GM19324 (cell line): Measurements from ENCODE around the gene ERGIC1.
"Not testable (repeated sequence)": the region's sequence is repeated elsewhere in the genome, so short reads cannot be mapped to it uniquely, and the experiment has no call there.

Experiments used
- ATAC-seq: cut with Tn5 transposase; IDR thresholded peaks from one replicate; pipeline ENCODE4 v1.9.1; 2021; ENCODE audit warnings: mild to moderate bottlenecking, moderate library complexity; ENCODE audit not compliant: unreplicated experiment, low FRiP score

Gene ERGIC1

DNA sequence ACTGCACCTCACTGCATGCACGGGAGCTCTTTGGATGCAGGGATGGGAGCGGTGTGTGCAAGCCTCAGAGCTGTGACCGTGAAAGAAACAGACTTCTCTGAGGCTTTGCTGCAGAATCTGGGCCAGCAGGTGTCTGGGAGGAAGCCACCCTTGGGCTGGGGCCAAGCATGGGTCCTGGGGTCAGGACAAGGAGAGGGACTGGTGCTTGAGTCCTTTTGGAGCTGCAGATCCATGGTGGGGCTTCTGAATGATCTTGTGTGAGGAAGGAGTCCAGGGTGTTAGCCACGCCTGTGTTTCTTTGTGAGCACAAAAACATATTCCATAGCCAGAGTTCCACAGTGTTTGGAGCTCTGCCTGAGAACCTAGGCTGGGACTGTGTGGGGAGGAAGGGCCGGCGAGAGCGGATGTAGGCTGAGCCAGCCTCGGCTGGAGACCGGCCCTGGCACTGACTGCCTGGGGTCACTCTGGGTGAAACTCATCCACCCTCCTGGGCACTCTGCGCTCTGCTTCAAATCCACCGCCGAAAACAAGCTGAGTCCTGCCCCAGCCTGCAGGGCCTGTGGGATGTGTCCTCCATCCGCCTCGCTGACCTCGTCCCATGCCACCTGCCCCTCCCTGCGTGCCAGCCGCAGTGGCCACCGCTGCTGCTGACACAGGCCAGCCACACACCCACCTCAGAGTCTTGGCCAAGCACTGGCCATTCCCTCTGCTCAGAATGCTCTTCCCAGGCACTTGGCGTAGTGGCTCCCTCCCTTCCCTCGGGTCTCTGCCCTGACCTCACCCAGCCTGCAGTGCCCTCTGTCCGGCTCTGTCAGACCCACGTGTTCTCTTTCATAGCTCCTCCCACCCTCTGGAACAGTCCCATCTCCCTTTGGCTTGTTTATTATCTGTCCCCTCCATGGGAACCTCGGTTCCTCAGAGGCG, 26.7 kb downstream of the ERGIC1 start:
- no peak for ATAC-seq

DNA sequence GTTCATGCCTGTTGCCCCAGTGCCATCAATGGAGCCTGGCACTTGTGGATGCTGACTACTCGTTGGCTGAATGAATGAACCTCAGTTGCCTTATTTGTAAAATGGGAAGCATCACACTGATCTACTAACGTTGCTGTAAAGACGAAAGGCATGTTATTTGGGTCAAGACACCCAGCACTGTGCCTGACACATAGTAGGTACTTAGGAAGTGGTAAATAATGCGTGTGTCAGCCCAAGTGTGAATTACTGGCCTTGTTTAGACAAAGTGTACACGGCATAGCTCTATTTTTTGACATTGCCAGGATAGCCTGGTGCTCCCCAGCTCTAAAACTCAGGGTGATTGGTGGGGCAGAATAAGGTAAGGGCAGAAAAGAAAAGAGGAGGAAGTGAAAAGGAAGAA, 27.4 kb downstream of the ERGIC1 start:
- no peak for ATAC-seq

DNA sequence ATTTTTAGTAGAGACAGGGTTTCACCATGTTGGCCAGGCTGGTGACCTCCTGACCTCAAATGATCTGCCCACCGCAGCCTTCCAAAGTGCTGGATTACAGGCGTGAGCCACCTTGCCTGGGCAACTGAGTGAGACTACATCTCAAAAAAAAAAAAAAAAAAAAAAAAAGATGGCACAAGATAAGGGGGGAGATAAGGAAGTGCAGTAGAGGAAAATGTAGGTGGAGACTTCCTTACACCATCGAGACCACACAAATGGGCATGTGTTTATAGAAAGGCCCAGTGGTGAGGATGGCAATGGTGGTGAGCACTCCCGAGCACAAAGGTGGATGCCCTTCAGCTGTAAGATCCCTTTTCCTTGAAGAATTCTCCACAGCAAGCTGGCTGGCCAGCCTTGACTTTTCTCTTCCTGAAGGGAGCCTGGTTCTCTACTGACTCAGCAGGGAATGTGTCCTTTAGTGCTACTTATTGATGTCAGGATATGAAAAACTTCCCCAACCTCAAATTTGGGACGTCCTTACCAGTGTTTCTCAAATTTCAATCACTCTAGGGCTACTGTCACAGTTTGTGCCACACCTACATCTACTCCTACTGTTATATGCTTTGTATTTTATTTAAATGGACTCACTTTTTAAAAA, 28.2 kb downstream of the ERGIC1 start:
- ATAC-seq: no peak

DNA sequence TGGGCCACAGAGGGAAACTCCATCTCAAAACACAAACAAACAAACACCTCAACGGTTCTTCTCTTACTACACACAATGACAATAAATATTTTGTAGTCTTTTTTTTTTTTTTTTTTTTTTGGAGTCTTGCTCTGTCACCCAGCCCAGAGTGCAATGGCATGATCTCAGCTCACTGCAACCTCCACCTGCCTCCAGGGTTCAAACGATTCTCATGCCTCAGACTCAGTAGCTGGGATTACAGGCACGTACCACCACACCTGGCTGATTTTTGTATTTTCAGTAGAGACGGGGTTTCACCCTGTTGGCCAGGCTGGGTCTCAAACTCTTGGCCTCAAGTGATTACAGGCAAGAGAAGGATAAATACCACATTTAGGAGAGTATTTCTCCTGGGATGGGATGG, 30.1 kb downstream of the ERGIC1 start:
- ATAC-seq: not testable (repeated sequence)

DNA sequence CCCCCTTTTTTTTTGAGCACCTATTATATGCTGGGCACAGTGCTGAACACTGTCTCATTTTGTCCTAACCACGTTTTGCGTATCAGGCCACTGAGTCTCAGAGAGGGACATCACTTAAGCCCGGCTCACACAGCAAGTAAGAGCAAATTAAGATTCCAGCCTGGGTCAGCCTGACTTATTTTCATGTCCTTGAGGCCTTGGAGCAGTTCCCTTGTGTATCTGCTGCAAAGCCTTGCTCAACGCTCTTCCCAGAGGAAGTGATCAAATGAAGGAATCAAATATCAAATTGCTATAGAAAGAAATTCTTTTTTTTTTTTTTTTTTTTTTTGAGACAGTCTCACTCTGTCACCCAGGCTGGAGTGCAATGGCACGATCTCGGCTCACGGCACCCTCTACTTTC, 30.7 kb downstream of the ERGIC1 start:
- no peak for ATAC-seq

DNA sequence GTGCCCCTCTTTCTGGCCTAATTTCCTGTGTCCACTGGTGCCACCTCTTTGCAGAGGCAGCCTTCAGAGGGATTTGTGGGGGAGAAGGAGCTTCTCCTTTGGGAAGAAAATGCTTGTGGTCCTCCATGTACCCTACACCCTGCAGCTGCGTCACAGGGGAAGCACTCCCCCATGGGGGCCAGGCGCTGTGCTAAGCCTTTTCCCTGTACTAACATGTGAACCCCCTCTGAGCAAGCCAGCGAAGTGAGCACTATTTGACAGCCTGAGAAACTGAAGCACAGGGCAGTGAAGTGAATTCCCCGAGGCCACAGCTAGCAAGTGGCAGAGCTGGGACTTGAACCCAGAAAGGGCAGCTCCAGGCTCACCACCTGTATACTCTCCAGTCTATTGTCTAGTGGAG, 32.3 kb downstream of the ERGIC1 start:
- ATAC-seq: no peak

DNA sequence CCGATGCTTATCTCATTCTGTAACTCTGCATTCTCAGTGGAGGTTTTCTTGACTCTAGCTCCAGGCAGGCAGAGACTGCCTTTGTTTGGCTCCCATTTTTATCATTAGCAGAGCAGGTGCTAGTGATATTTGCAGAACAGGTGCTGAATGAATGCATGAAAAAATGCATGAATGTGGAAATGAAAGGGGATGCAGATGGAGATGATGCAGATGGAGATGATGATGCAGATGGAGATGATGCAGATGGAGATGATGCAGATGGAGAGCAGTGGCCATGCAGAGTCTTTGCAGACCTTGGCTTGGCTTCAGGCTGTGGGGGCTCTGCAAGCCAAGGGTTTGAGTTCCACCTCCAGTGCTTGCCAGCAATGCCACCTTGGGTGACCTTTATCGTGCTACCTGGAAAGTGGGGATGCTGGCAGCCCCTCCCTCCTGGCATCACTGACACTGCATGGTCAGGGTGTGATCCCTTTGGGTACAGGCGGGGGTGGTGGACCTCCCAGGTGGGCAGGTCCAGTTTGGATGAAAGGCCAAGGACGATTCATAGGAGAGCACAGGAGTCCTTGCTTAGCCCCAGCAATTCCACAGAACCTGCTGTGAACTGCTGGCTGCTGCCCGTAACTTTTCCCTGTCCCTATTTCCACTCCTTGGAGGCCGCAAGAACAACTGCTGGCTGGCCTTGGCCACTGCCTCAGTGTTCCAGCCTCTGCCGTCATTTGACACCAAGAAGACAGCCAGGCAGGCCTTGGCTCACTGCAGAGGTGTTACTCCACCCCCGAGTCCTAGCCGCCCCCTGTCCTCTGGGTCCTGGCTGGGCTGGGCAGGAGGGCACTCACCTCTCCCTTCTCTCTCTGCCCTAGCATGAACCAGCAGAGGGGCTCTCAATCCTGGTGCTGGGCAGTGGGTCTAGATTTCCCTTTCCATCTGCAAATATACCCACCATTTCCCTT, 33.0 kb downstream of the ERGIC1 start:
- no peak for ATAC-seq

DNA sequence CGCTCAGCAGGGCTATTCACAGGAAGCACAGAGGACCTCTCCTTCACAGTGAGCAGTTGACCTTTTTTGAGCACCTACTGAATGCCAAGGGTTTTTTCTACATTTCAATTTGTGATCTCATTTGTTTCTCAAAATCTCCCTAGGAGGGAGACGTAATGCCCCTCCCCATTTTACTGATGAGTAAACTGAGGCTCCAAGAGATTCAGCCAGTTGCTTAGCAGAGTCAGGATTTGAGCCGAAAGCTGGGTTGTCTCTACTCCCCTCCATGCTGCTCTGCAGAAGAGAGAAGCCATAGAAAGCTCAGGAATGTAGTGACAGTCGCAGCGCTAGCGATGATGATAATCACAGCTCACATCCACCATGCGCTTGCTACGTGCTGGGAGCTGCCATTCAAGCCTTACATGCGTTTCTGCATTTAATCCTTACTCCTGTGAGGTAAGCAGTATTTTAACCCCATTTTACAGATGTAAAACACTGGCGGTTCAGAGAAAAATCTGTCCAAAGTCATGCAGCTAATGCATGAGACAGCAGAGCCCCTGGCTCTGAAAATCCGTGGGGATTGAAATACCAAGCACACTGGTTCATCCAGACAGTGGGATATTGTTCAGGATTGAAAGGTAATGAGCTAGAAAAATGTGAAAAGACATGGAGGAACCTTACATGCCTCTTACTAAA, 33.8 kb downstream of the ERGIC1 start:
- no peak for ATAC-seq

DNA sequence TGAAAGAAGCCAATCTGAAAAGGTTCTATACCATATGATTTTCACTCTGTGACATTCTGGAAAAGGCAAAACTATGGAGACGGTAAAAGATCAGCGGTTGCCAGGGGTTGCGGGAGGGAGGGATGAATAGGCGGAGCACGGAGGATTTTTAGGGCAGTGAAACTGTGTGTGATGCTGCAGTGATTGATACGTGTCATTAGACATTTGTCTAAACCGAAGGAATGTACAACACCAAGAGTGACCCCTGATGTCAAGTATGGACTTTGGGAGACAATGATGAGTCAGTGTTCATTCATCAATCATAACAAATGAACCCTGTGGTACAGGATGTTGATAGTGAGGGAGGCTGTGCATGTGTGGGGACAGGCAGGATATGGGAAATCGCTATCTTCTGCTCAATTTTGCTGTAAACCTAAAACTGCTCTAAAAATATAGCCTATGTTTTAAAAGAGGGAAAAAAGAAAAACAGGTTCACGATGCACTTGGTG, 34.4 kb downstream of the ERGIC1 start:
- no peak for ATAC-seq

DNA sequence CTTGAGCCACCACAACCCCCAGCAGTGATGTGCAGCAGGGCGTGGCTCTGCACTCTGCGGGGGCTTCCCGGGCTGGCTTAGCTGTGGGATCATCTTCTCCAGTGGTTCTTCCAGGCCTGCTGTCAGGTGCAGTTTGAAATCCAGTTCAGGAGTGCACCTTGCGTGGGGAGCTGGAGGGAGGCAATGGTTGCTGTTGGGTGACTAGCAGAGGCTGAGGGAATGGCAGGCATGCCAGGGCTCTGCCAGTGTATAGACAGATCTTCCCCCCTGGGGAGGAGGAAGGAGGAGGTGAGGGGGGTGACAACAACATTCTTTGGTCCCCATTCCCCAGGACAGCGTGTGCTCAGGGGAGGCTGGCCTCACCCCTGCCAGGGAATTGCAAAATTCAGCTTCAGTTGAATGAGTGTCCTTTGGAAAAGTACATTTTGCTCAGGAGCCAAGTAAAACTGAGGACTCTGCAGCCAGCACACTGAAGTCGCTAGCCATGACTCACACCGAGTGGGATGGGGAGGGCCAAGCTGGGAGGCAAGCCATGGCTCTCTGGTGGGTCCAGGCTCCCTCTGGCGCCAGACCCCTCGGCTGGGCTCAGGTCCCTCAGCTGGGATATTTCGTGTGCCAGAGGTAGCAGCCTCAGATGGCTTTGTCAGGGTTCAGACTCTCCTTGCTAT, 35.0 kb downstream of the ERGIC1 start:
- no peak for ATAC-seq

DNA sequence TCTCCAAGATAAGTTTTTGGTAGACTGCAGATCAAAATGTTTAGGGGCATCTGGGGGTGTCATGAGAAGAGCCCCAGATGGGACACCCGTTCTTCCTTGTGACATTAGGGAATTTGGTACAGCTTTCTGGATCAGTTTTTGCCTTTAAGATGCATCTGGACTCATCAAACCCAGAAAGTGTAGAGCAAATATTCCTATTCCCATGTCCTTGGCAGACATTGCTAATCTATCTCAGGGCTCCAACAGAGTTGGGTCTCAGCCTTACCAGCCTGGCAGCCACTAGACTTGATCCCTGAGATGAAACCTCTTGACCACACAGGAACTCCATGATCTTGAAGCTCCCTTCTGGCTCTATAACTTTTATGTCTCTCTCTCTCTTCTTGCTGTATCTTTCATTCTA, 35.6 kb downstream of the ERGIC1 start:
- no peak for ATAC-seq

DNA sequence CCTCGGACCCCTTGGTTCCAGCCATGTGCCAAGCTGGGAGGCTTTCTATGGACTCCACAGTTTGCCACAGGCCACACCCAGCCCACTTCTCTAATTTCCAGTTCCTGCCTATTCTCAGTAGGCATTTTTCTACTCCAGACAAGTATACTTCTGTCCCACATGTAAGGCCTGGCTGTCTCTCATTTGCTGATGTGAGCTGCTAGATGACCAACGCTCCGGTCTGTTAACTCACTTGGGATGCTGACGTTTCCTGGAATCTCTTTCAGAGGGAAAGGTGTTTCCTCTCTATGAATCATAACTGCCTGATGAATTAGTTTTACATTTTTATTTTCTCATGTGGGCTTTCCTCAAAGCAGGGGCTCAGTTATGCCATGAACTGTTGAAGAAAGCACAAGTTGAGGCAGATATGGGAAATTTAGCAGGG, 36.3 kb downstream of the ERGIC1 start:
- ATAC-seq: no peak

DNA sequence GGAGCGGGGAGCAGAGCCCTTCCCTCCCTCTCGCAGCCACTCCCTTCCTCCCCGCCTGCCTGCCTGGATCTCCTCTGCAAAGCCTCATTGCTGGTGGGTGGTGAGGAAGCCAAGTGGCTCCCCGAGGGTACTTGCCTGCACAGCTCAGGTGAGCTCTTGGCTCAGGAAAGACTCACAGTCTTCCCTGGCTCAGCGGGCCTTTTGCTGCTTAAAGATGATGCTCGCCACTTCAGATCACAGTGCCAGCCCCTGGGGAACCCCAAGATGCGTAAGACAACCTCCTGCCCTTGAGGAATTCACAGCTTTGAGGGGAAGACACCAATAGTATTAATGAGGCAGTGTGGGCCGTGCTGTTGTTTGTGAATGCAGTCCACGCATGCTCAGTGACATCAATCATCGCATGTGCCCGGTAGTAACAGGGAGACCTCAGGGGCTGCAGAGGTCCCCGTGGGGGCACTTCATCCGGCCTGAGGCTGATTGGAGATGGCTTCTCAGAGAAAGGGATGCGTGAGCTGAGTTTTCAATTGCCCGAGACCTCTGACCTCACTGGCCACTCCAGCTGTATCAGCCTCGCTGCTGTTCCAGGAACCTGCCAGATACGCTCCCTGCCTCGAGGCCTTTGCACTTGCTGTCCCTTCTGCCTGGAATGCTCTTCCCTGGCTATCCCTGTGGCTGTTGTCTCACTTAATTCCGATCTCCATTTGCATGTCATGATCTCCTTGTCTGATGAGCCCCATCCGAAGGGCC, 36.8 kb downstream of the ERGIC1 start:
- ATAC-seq: no peak

DNA sequence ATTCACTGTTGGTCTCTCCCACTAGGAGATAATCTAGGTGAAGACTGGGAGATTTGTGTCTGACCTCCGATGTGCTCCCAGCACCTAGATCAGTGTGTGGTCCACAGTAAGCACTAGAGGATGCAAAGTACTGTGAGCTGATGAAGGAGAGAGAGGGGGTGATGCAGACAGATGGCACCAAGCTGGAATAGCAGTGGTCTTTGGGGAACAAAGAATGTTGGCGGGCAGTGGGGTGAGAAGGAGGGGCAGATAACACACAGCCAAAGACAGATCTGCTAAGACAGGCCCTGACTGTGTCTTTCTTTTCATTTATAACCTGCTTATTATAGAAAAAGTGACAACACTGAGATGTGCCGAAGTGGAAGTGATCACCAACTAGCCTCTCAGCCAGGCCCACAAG, 37.5 kb downstream of the ERGIC1 start:
- ATAC-seq: no peak

DNA sequence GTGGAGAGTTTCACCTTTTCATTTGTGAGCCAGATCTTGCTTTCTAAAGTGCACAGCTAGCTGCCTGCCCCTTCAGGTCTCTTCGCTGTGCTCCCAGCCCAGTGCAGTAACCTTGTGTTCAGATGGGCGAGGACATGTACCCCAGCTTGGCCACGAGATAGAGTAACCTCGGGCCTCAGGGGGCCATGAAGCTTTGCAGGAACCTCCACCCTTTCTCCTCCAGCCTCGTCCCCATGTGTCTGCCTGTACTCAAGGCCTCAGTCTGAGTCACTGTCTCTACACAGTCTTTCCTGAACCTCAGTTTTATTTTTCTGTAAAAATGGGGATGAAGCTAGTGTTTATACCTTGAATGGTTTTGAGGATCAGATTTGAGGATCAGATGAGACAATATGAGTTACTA, 37.9 kb downstream of the ERGIC1 start:
- no peak for ATAC-seq

DNA sequence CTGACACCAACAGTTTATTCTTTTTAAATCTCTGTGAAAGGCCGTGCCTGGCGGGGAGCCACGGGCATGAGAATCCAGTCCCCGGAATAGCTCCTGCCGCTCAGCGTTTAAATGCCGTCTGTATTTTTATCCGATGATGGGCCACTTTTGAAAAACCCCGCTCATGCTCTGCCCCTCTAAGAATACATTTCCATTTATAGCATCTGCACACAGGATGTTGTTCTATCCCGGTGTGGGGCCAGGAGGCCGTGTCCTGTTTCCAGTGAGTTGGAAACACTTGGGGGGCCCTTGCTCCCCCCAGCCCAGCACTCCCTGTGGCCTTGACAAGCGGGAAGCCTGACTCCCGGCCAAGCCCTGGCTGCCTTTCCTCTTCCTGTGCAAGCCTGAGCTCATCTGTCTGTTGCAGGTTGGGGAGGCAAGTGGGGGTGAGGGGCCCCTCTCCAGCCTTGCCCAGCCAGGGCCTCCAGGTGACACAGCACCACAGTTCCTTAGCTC, 39.0 kb downstream of the ERGIC1 start:
- ATAC-seq: no peak

DNA sequence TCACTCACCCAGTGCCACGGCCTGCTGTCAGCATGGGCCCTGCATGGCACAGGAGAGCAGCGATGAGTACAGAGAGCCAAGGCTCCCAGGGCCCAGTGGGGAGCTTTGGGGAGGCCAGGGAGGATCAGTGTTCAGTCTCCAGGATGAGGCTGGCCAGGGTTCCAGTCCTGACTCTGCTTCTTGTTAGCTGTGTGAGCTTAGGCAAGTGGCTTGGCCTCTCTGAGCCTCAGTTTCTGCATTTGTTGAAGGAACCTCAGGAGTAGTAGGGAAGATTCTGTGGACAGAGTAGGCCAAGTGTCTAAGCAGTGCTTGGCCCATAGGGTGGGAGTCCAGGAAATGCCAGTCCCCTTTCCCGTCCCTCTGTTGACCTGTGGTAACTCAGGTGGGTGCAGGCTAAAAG, 39.5 kb downstream of the ERGIC1 start:
- no peak for ATAC-seq

DNA sequence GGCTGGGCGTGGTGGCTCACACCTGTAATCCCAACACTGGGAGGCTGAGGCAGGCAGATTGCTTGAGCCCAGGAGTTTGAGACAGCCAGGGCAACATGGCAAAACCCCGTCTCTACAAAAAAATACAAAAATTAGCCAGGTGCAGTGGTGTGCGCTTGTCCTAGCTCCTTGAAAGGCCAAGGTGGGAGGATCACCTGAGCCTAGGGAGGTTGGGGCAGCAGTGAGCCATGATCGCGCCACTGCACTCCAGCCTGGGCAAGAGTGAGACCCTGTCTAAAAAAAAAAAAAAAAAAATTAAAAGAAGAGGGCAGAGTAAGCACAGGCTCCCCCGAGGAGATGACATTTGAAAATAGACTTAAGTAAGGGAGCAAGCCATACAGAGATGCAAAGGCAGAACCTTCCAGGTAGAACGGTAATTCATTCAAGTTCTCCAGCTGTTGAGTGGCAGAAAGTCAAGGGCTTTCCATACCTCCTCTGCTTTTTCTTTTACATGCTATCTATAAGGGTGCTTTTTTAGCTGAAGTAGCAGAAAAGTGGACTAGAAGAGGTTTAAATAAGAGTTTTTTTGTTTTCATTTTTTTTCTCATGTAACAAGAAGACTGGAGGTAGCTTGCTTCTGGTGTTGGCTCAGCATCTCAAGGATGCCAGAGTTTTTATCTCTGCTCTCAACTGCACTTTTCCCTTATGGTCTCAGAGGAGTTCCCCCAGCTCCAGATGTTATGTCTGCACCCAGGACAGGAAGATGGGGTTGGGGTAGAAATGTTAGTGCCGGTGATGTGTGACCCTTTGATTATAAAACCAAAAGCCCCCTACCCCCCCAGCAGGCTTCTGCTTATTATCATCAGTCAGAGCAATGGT, 40.8 kb downstream of the ERGIC1 start:
- no peak for ATAC-seq
